GM19025 (cell line): Measurements from ENCODE around the gene MTRF1.
"Not testable (repeated sequence)": the region's sequence is repeated elsewhere in the genome, so short reads cannot be mapped to it uniquely, and the experiment has no call there.

Experiments used
- ATAC-seq: cut with Tn5 transposase; IDR thresholded peaks from one replicate; pipeline ENCODE4 v1.9.1; 2021; ENCODE audit warnings: mild to moderate bottlenecking, low read depth, moderate library complexity; ENCODE audit not compliant: unreplicated experiment

Gene MTRF1

GRCh38 chr13:41179593-41180250 lies 83.7 kb downstream of the MTRF1 start:
- no peak for ATAC-seq

GRCh38 chr13:41178040-41178439 lies 85.3 kb downstream of the MTRF1 start:
- ATAC-seq = no peak

GRCh38 chr13:41177616-41178015 lies 85.8 kb downstream of the MTRF1 start:
- ATAC-seq = no peak

- ATAC-seq = not testable (repeated sequence)
Observed at GRCh38 chr13:41175576-41175975, 87.8 kb downstream of the MTRF1 start.
